Activated CD4-positive, alpha-beta memory T cell treated with anti-CD3 and anti-CD28 coated beads for 36 hours (primary cell): ENCODE results near the gene RBM8A. TPM values are rescaled to one million over a fixed set of nuclear protein-coding genes. Genes with fewer than 3 reads are reported as not detected.
A peak's percentile ranks its signal among the peaks of the same experiment; 100 is the strongest.
"Not testable (repeated sequence)": the region's sequence is repeated elsewhere in the genome, so short reads cannot be mapped to it uniquely, and the experiment has no call there.

Experiments used
- CTCF ChIA-PET: fragments of 350-600 bp; sonication (Branson Sonifier 250); formaldehyde crosslinking; loops from one replicate; lab custom pipeline; 2021; ENCODE audit warnings: antibody characterized with exemption, inconsistent platforms; lab: Charles Lee
- POLR2A ChIA-PET: fragments of 350-600 bp; sonication (Branson Sonifier 250); formaldehyde crosslinking; loops from one replicate; lab custom pipeline; 2021; ENCODE audit warnings: antibody characterized with exemption; lab: Charles Lee
- DNase-seq: peaks from one replicate; pipeline ENCODE4 v3.0.0-alpha.2; 2020
- H3K27ac Mint-ChIP-seq: one replicate; pipeline ENCODE4 v1.8.0; 2021; ENCODE audit warnings: mixed read lengths
- H3K27me3 Mint-ChIP-seq: one replicate; pipeline ENCODE4 v1.8.0; 2021; ENCODE audit warnings: mixed read lengths
- H3K36me3 Mint-ChIP-seq: one replicate; pipeline ENCODE4 v1.8.0; 2021; ENCODE audit warnings: mixed read lengths
- H3K4me1 Mint-ChIP-seq: one replicate; pipeline ENCODE4 v1.8.0; 2021; ENCODE audit warnings: low read depth, mixed read lengths
- H3K4me3 Mint-ChIP-seq: one replicate; pipeline ENCODE4 v1.8.0; 2021; ENCODE audit warnings: mild to moderate bottlenecking, mixed read lengths
- H3K9me3 Mint-ChIP-seq: one replicate; pipeline ENCODE4 v1.8.0; 2021; ENCODE audit warnings: mixed read lengths
- intact Hi-C: fragments of 100-400 bp; cut with micrococcal nuclease; formaldehyde crosslinking; loops from one replicate; pipeline ENCODE4 v1.15.1; 2023
- total RNA-seq, 2 experiments: library from RNA; stranded (reverse); gene quantifications; one replicate each; pipeline ENCODE4 v1.2.3, GENCODE V29; 2021

RBM8A gene
- total RNA-seq, 2 experiments from 2014 or later, result 275 to 277 TPM

- no peak overlapping the region for H3K4me3 Mint-ChIP-seq
- DNase-seq, result no peak
- H3K27me3 Mint-ChIP-seq, result no peaks in the 10 kb centered on the region
- H3K36me3 Mint-ChIP-seq, result peaks cover 24% of the 10 kb centered on the region
- H3K4me1 Mint-ChIP-seq, result peaks cover 20% of the 10 kb centered on the region
- POLR2A ChIA-PET, result no interaction called here
- no peak overlapping the region for H3K27ac Mint-ChIP-seq
- CTCF ChIA-PET, result no interaction called here
- intact Hi-C loops, result no loop called here
- H3K9me3 Mint-ChIP-seq, result no peaks in the 10 kb centered on the region
Measured at GRCh38 chr1:145936247-145936646, 9.0 kb upstream of the RBM8A start.

GRCh38 chr1:145935708-145936107 is 8.4 kb upstream of the RBM8A start:
- Mint-ChIP-seq H3K36me3 (peaks cover 25% of the 10 kb centered on the region), H3K27ac (peak overlapping the region; percentile 25), H3K27me3 (no peaks in the 10 kb centered on the region), H3K4me1 (peaks cover 22% of the 10 kb centered on the region), H3K4me3 (no peak overlapping the region), H3K9me3 (no peaks in the 10 kb centered on the region)
- CTCF ChIA-PET, result no interaction called here
- intact Hi-C loops, result no loop called here
- no peak for DNase-seq
- POLR2A ChIA-PET, result no interaction called here

- DNase-seq, result peak; percentile 35
- Mint-ChIP-seq H3K36me3 (peaks cover 28% of the 10 kb centered on the region), H3K4me1 (peaks cover 25% of the 10 kb centered on the region), H3K27ac (peak overlapping the region; percentile 74), H3K4me3 (peak overlapping the region; percentile 26)
- H3K9me3 Mint-ChIP-seq, H3K27me3 Mint-ChIP-seq, intact Hi-C loops: not testable (repeated sequence)
- ChIA-PET CTCF (interaction anchor here (1.5 kb wide), 1 partner anchor 22 kb away, joined by 4 read pairs; the partner anchor contains the start of gene ITGA10), POLR2A (interaction anchor here (1.1 kb wide), 1 partner anchor 32 kb away, joined by 5 read pairs; the partner anchor contains the start of genes ANKRD34A and POLR3GL)
Measured at GRCh38 chr1:145932522-145933009, 5.3 kb upstream of the RBM8A start.

GRCh38 chr1:145927916-145928643 is 796 bp upstream of the RBM8A start:
- ChIA-PET POLR2A (interaction anchor here (0.6 to 2.5 kb wide), 12 partner anchors 9 to 124 kb away, joined by 3 to 62 read pairs (median 13); partner anchors contain the start of genes ANKRD34A, LIX1L, PEX11B and PIAS3), CTCF (interaction anchor here (0.7 to 2.5 kb wide), 20 partner anchors 9 to 109 kb away, joined by 3 to 26 read pairs (median 5); partner anchors contain the start of genes ANKRD34A, ITGA10, LIX1L and NUDT17)
- Mint-ChIP-seq H3K4me1 (peaks cover 33% of the 10 kb centered on the region), H3K9me3 (no peaks in the 10 kb centered on the region), H3K27me3 (no peaks in the 10 kb centered on the region), H3K4me3 (no peak overlapping the region), H3K27ac (no peak overlapping the region), H3K36me3 (peaks cover 8% of the 10 kb centered on the region)
- intact Hi-C loops, result loop anchor here (2.0 kb wide), 3 partner anchors 29 to 79 kb away; partner anchors contain the start of gene PIAS3
- peak; percentile 25 for DNase-seq

GRCh38 chr1:145926686-145927062 is 610 bp downstream of the RBM8A start:
- intact Hi-C loops, result loop anchor here (1.0 to 2.0 kb wide), 4 partner anchors 8 to 80 kb away; partner anchors contain the start of genes PEX11B and PIAS3
- H3K9me3 Mint-ChIP-seq, result no peaks in the 10 kb centered on the region
- H3K27me3 Mint-ChIP-seq, result no peaks in the 10 kb centered on the region
- H3K4me3 Mint-ChIP-seq, result no peak overlapping the region
- H3K4me1 Mint-ChIP-seq, result peaks cover 24% of the 10 kb centered on the region
- H3K27ac Mint-ChIP-seq, result no peak overlapping the region
- H3K36me3 Mint-ChIP-seq, result peaks cover 7% of the 10 kb centered on the region
- DNase-seq, result peak; percentile 74
- ChIA-PET POLR2A (interaction anchor here (0.7 to 2.5 kb wide), 12 partner anchors 8 to 125 kb away, joined by 3 to 62 read pairs (median 13); partner anchors contain the start of genes ANKRD34A, LIX1L, NUDT17 and PEX11B), CTCF (interaction anchor here (1.1 to 2.5 kb wide), 12 partner anchors 11 to 111 kb away, joined by 3 to 26 read pairs (median 5); partner anchors contain the start of genes ANKRD34A, LIX1L, NUDT17 and POLR3GL)

- POLR2A ChIA-PET, result no interaction called here
- CTCF ChIA-PET, result interaction anchor here (1.7 kb wide), 1 partner anchor 11 kb away, joined by 5 read pairs; no protein-coding TSS in a partner anchor
- H3K27ac Mint-ChIP-seq, result no peak overlapping the region
- peaks cover 47% of the 10 kb centered on the region for H3K4me1 Mint-ChIP-seq
- H3K4me3 Mint-ChIP-seq, result no peak overlapping the region
- H3K27me3 Mint-ChIP-seq, result no peaks in the 10 kb centered on the region
- no peak for DNase-seq
- no peaks in the 10 kb centered on the region for H3K9me3 Mint-ChIP-seq
- intact Hi-C loops, result no loop called here
- H3K36me3 Mint-ChIP-seq, result peaks cover 6% of the 10 kb centered on the region
Measured at GRCh38 chr1:145922266-145922665, 5.0 kb downstream of the RBM8A start.

GRCh38 chr1:145920297-145920696 is 7.0 kb downstream of the RBM8A start:
- Mint-ChIP-seq H3K36me3 (peaks cover 14% of the 10 kb centered on the region), H3K4me3 (peak overlapping the region; percentile 90), H3K4me1 (peaks cover 45% of the 10 kb centered on the region)
- H3K27ac Mint-ChIP-seq, DNase-seq, H3K9me3 Mint-ChIP-seq, CTCF ChIA-PET, H3K27me3 Mint-ChIP-seq, intact Hi-C loops: not testable (repeated sequence)
- POLR2A ChIA-PET, result interaction anchor here (1.2 to 3.3 kb wide), 2 partner anchors 62 to 75 kb away, joined by 3 to 15 read pairs; partner anchors contain the start of gene PIAS3

GRCh38 chr1:145918992-145919939 is 8.0 kb downstream of the RBM8A start:
- DNase-seq, result peak; percentile 51
- H3K27ac Mint-ChIP-seq, result peak overlapping the region; percentile 96
- H3K4me3 Mint-ChIP-seq, result peak overlapping the region; percentile 90

GRCh38 chr1:145918144-145918991 is 8.9 kb downstream of the RBM8A start, which contains the start of gene PEX11B:
TSS of gene PEX11B (minus strand) at chr1:145918717. CDS start at chr1:145918688, 29 bp downstream.
- Mint-ChIP-seq H3K4me3 (peak within 1 kb of the TSS; percentile 90), H3K4me1 (peaks cover 45% of the 10 kb centered on the region), H3K27me3 (no peaks in the 10 kb centered on the region), H3K36me3 (peaks cover 16% of the 10 kb centered on the region), H3K27ac (peak within 1 kb of the TSS; percentile 96), H3K9me3 (no peaks in the 10 kb centered on the region)
- intact Hi-C loops, result loop anchor here (1.0 to 5.0 kb wide), 8 partner anchors 8 to 119 kb away; partner anchors contain the start of genes ANKRD34A, LIX1L, PIAS3 and POLR3GL
- ChIA-PET POLR2A (interaction anchor here (0.6 to 3.3 kb wide), 8 partner anchors 9 to 133 kb away, joined by 3 to 35 read pairs (median 6); partner anchors contain the start of genes ANKRD34A, LIX1L, PIAS3 and POLR3GL), CTCF (interaction anchor here (1.0 to 2.1 kb wide), 8 partner anchors 9 to 93 kb away, joined by 3 to 8 read pairs (median 4); partner anchors contain the start of genes ANKRD34A, ITGA10, LIX1L and NUDT17)
- DNase-seq, result peak; percentile 94

More at GRCh38 chr1:145918992-145919939, 8.0 kb downstream of the RBM8A start:
- Mint-ChIP-seq H3K9me3 (no peaks in the 10 kb centered on the region), H3K27me3 (no peaks in the 10 kb centered on the region), H3K4me1 (peaks cover 45% of the 10 kb centered on the region), H3K36me3 (peaks cover 16% of the 10 kb centered on the region)
- CTCF ChIA-PET, result interaction anchor here (1.0 to 2.1 kb wide), 8 partner anchors 8 to 92 kb away, joined by 3 to 8 read pairs (median 4); partner anchors contain the start of genes ANKRD34A, ITGA10, LIX1L and NUDT17
- POLR2A ChIA-PET, result interaction anchor here (1.2 to 3.3 kb wide), 7 partner anchors 8 to 133 kb away, joined by 3 to 35 read pairs (median 7); partner anchors contain the start of genes ANKRD34A, LIX1L, PIAS3 and POLR3GL
- intact Hi-C loops, result loop anchor here (1.0 to 5.0 kb wide), 8 partner anchors 7 to 118 kb away; partner anchors contain the start of genes ANKRD34A, LIX1L, PIAS3 and POLR3GL

GRCh38 chr1:145917595-145917994 is 9.7 kb downstream of the RBM8A start:
- H3K27me3 Mint-ChIP-seq, result no peaks in the 10 kb centered on the region
- H3K4me1 Mint-ChIP-seq, result peaks cover 47% of the 10 kb centered on the region
- H3K9me3 Mint-ChIP-seq, result no peaks in the 10 kb centered on the region
- H3K4me3 Mint-ChIP-seq, result peak overlapping the region; percentile 90
- peak overlapping the region; percentile 96 for H3K27ac Mint-ChIP-seq
- intact Hi-C loops, result loop anchor here (5.0 kb wide), 2 partner anchors 90 to 120 kb away; no protein-coding TSS in a partner anchor
- ChIA-PET POLR2A (interaction anchor here (1.6 to 3.3 kb wide), 4 partner anchors 10 to 134 kb away, joined by 5 to 35 read pairs (median 16); partner anchors contain the start of genes LIX1L, PIAS3 and RBM8A), CTCF (interaction anchor here (2.1 kb wide), 1 partner anchor 41 kb away, joined by 7 read pairs; the partner anchor contains the start of gene LIX1L)
- peaks cover 15% of the 10 kb centered on the region for H3K36me3 Mint-ChIP-seq
- no peak for DNase-seq
